Activated B cell treated with CpG ODN at 0.5 μM for 24 hours (primary cell): ENCODE measurements around the gene FAM210B. TPM values are rescaled to one million over a fixed set of nuclear protein-coding genes. Genes with fewer than 3 reads are reported as not detected.

ENCODE experiments used
- ATAC-seq: fragments of 200-7000 bp; cut with Tn5 transposase; one replicate; pipeline ENCODE4 v1.10.0; 2021; ENCODE audit warnings: low read depth, mild to moderate bottlenecking, moderate library complexity
- CTCF ChIA-PET: fragments of 350-600 bp; sonication (Branson Sonifier 250); formaldehyde crosslinking; loops from one replicate; lab custom pipeline; 2021; ENCODE audit warnings: antibody characterized with exemption; lab: Charles Lee
- POLR2A ChIA-PET: fragments of 350-600 bp; sonication (Branson Sonifier 250); formaldehyde crosslinking; loops from one replicate; lab custom pipeline; 2021; ENCODE audit warnings: antibody characterized with exemption; lab: Charles Lee
- DNase-seq: peaks from one replicate; pipeline ENCODE4 v3.0.0; 2022
- H3K27ac Mint-ChIP-seq: one replicate; pipeline ENCODE4 v1.8.0; 2020; ENCODE audit warnings: mixed read lengths
- H3K27me3 Mint-ChIP-seq: one replicate; pipeline ENCODE4 v1.8.0; 2021; ENCODE audit warnings: mixed read lengths
- H3K36me3 Mint-ChIP-seq: one replicate; pipeline ENCODE4 v1.8.0; 2021; ENCODE audit warnings: low read depth, mixed read lengths
- H3K4me1 Mint-ChIP-seq: one replicate; pipeline ENCODE4 v1.8.0; 2021; ENCODE audit warnings: mixed read lengths
- H3K4me3 Mint-ChIP-seq: one replicate; pipeline ENCODE4 v1.8.0; 2020; ENCODE audit warnings: mild to moderate bottlenecking, mixed read lengths
- H3K9me3 Mint-ChIP-seq: one replicate; pipeline ENCODE4 v1.8.0; 2020; ENCODE audit warnings: mixed read lengths
- CTCF ChIP-seq: fragments of 200-600 bp; IDR thresholded peaks from one replicate; pipeline ENCODE4 v1.8.0; 2022; ENCODE audit warnings: antibody characterized with exemption, mild to moderate bottlenecking
- intact Hi-C: fragments of 100-400 bp; cut with micrococcal nuclease; formaldehyde crosslinking; loops from one replicate; pipeline ENCODE4 v1.15.1; 2024
- total RNA-seq: library from RNA; stranded (reverse); gene quantifications from 2 replicates; pipeline ENCODE4 v1.2.3, GENCODE V29; 2022

FAM210B gene
- 5.2 and 5.3 TPM in 2 replicates for total RNA-seq

- Mint-ChIP-seq H3K27ac (no peak within 1 kb of the TSS), H3K9me3 (no peaks in the 10 kb centered on the region), H3K27me3 (no peaks in the 10 kb centered on the region), H3K4me1 (peaks cover 16% of the 10 kb centered on the region), H3K4me3 (peak within 1 kb of the TSS; percentile 84), H3K36me3 (no peaks in the 10 kb centered on the region)
- ATAC-seq: peak; percentile 100
- DNase-seq: peak; percentile 73
- POLR2A ChIA-PET: interaction anchor here (1.0 to 2.1 kb wide), 2 partner anchors 34 to 37 kb away, joined by 3 to 21 read pairs; partner anchors contain the start of genes AURKA and CSTF1
- CTCF ChIA-PET: interaction anchor here (1.2 kb wide), 1 partner anchor 193 kb away, joined by 3 read pairs; no protein-coding TSS in a partner anchor
- intact Hi-C loops: loop anchor here (1.0 to 2.0 kb wide), 2 partner anchors 34 to 110 kb away; partner anchors contain the start of genes AURKA, CSTF1 and RTF2
- TF ChIP-seq CTCF: no peak
Observed at GRCh38 chr20:56358600-56359211, at the start of gene FAM210B. Gene FAM210B (plus strand): TSS chr20:56358974. CDS start chr20:56359006, 32 bp downstream.

- DNase-seq: no peak
- Mint-ChIP-seq H3K4me1 (no peaks in the 10 kb centered on the region), H3K27me3 (peaks cover 4% of the 10 kb centered on the region), H3K4me3 (no peak overlapping the region), H3K36me3 (no peaks in the 10 kb centered on the region), H3K9me3 (no peaks in the 10 kb centered on the region), H3K27ac (no peak overlapping the region)
- TF ChIP-seq CTCF: no peak
- POLR2A ChIA-PET: no interaction called here
- ATAC-seq: no peak
- CTCF ChIA-PET: no interaction called here
- intact Hi-C loops: no loop called here
Observed at GRCh38 chr20:56316051-56316450, 42.7 kb upstream of the FAM210B start.

GRCh38 chr20:56316483-56316882 is 42.3 kb upstream of the FAM210B start:
- ChIA-PET CTCF (no interaction called here), POLR2A (no interaction called here)
- H3K27me3 Mint-ChIP-seq: peaks cover 4% of the 10 kb centered on the region
- H3K4me3 Mint-ChIP-seq: no peak overlapping the region
- TF ChIP-seq CTCF: no peak
- DNase-seq (no peak), ATAC-seq (no peak)
- no peak overlapping the region for H3K27ac Mint-ChIP-seq
- intact Hi-C loops: no loop called here
- no peaks in the 10 kb centered on the region for H3K9me3 Mint-ChIP-seq
- no peaks in the 10 kb centered on the region for H3K36me3 Mint-ChIP-seq
- no peaks in the 10 kb centered on the region for H3K4me1 Mint-ChIP-seq

GRCh38 chr20:56322681-56323080 is 36.1 kb upstream of the FAM210B start:
- H3K9me3 Mint-ChIP-seq: no peaks in the 10 kb centered on the region
- intact Hi-C loops: no loop called here
- H3K36me3 Mint-ChIP-seq: no peaks in the 10 kb centered on the region
- ATAC-seq: no peak
- H3K4me1 Mint-ChIP-seq: no peaks in the 10 kb centered on the region
- no peak overlapping the region for H3K27ac Mint-ChIP-seq
- POLR2A ChIA-PET: no interaction called here
- no peak for DNase-seq
- CTCF ChIA-PET: no interaction called here
- H3K27me3 Mint-ChIP-seq: peaks cover 5% of the 10 kb centered on the region
- no peak overlapping the region for H3K4me3 Mint-ChIP-seq
- TF ChIP-seq CTCF: no peak

GRCh38 chr20:56323206-56323605 is 35.6 kb upstream of the FAM210B start:
- peaks cover 4% of the 10 kb centered on the region for H3K27me3 Mint-ChIP-seq
- H3K4me3 Mint-ChIP-seq: no peak overlapping the region
- intact Hi-C loops: no loop called here
- ATAC-seq (no peak), DNase-seq (no peak)
- H3K4me1 Mint-ChIP-seq: no peaks in the 10 kb centered on the region
- H3K9me3 Mint-ChIP-seq: no peaks in the 10 kb centered on the region
- no peak overlapping the region for H3K27ac Mint-ChIP-seq
- ChIA-PET POLR2A (no interaction called here), CTCF (no interaction called here)
- no peak for TF ChIP-seq CTCF
- no peaks in the 10 kb centered on the region for H3K36me3 Mint-ChIP-seq
